ENCODE results near the gene KCNG2.

- TF ChIP-seq CTCF (conservative IDR thresholded peaks at IDR 0.05; ENCODE audit: low read depth in 2 of 2) (no peak), EZH2 (IDR thresholded peaks at IDR 0.05; ENCODE audit: low read depth, unreplicated experiment) (no peak)
These were observed 63.9 kb downstream of the KCNG2 start for GRCh38 chr18:79861687-79862086.

Measured in GM23338 (cell line).